Measurements from ENCODE around the gene SEMG1. TPM values are rescaled to one million over a fixed set of nuclear protein-coding genes. Genes with fewer than 3 reads are reported as not detected.

The SEMG1 gene
- total RNA-seq, 1 donor from 2014 or later = not detected

GRCh38 chr20:45189861-45190260 lies 17.0 kb upstream of the SEMG1 start:
- H3K9me3 Mint-ChIP-seq = no peaks in the 10 kb centered on the region
- H3K27me3 Mint-ChIP-seq (ENCODE audit: insufficient read depth) = peaks cover 10% of the 10 kb centered on the region
- DNase-seq (ENCODE audit: low spot score) = no peak
- H3K36me3 Mint-ChIP-seq (ENCODE audit: low read depth) = no peaks in the 10 kb centered on the region
- intact Hi-C loops (cut with micrococcal nuclease) = no loop called here
- no peak overlapping the region for H3K27ac Mint-ChIP-seq
- no peak overlapping the region for H3K4me3 Mint-ChIP-seq
- no peaks in the 10 kb centered on the region for H3K4me1 Mint-ChIP-seq (ENCODE audit: low read depth)

- Mint-ChIP-seq H3K4me3 (no peak overlapping the region), H3K9me3 (no peaks in the 10 kb centered on the region), H3K4me1 (ENCODE audit: low read depth) (no peaks in the 10 kb centered on the region), H3K27ac (no peak overlapping the region), H3K36me3 (ENCODE audit: low read depth) (no peaks in the 10 kb centered on the region), H3K27me3 (ENCODE audit: insufficient read depth) (peaks cover 9% of the 10 kb centered on the region)
- DNase-seq (ENCODE audit: low spot score) = no peak
- intact Hi-C loops (cut with micrococcal nuclease) = no loop called here
Observed at GRCh38 chr20:45191926-45192325, 14.9 kb upstream of the SEMG1 start.

- no peak for DNase-seq (ENCODE audit: low spot score)
- Mint-ChIP-seq H3K27me3 (ENCODE audit: insufficient read depth) (peaks cover 10% of the 10 kb centered on the region), H3K4me3 (no peak overlapping the region), H3K4me1 (ENCODE audit: low read depth) (no peaks in the 10 kb centered on the region), H3K36me3 (ENCODE audit: low read depth) (no peaks in the 10 kb centered on the region), H3K27ac (no peak overlapping the region), H3K9me3 (no peaks in the 10 kb centered on the region)
- intact Hi-C loops (cut with micrococcal nuclease) = no loop called here
Observed at GRCh38 chr20:45193331-45193730, 13.5 kb upstream of the SEMG1 start.

GRCh38 chr20:45209924-45210323 lies 3.1 kb downstream of the SEMG1 start:
- no peak for DNase-seq (ENCODE audit: low spot score)
- H3K4me3 Mint-ChIP-seq = no peak overlapping the region
- peaks cover 34% of the 10 kb centered on the region for H3K27me3 Mint-ChIP-seq (ENCODE audit: insufficient read depth)
- no peaks in the 10 kb centered on the region for H3K4me1 Mint-ChIP-seq (ENCODE audit: low read depth)
- H3K27ac Mint-ChIP-seq = no peak overlapping the region
- intact Hi-C loops (cut with micrococcal nuclease) = no loop called here
- no peaks in the 10 kb centered on the region for H3K9me3 Mint-ChIP-seq
- no peaks in the 10 kb centered on the region for H3K36me3 Mint-ChIP-seq (ENCODE audit: low read depth)

GRCh38 chr20:45211569-45212474 lies 5.0 kb downstream of the SEMG1 start:
- Mint-ChIP-seq H3K9me3 (no peaks in the 10 kb centered on the region), H3K27me3 (ENCODE audit: insufficient read depth) (peaks cover 23% of the 10 kb centered on the region), H3K4me1 (ENCODE audit: low read depth) (no peaks in the 10 kb centered on the region), H3K27ac (no peak overlapping the region), H3K4me3 (no peak overlapping the region), H3K36me3 (ENCODE audit: low read depth) (no peaks in the 10 kb centered on the region)
- intact Hi-C loops (cut with micrococcal nuclease) = no loop called here
- no peak for DNase-seq (ENCODE audit: low spot score)

GRCh38 chr20:45212836-45213235 lies 6.0 kb downstream of the SEMG1 start:
- no peaks in the 10 kb centered on the region for H3K4me1 Mint-ChIP-seq (ENCODE audit: low read depth)
- no peaks in the 10 kb centered on the region for H3K36me3 Mint-ChIP-seq (ENCODE audit: low read depth)

GRCh38 chr20:45218124-45218523 lies 11.3 kb downstream of the SEMG1 start:
- no peaks in the 10 kb centered on the region for H3K9me3 Mint-ChIP-seq
- H3K27ac Mint-ChIP-seq = no peak overlapping the region
- H3K4me3 Mint-ChIP-seq = no peak overlapping the region

More at GRCh38 chr20:45212836-45213235, 6.0 kb downstream of the SEMG1 start:
- intact Hi-C loops (cut with micrococcal nuclease) = no loop called here
- H3K9me3 Mint-ChIP-seq = no peaks in the 10 kb centered on the region
- H3K4me3 Mint-ChIP-seq = no peak overlapping the region
- H3K27me3 Mint-ChIP-seq (ENCODE audit: insufficient read depth) = peaks cover 23% of the 10 kb centered on the region
- H3K27ac Mint-ChIP-seq = no peak overlapping the region
- DNase-seq (ENCODE audit: low spot score) = no peak

GRCh38 chr20:45218636-45219035 lies 11.8 kb downstream of the SEMG1 start:
- no peak overlapping the region for H3K27ac Mint-ChIP-seq
- no peak for DNase-seq (ENCODE audit: low spot score)
- no peaks in the 10 kb centered on the region for H3K4me1 Mint-ChIP-seq (ENCODE audit: low read depth)
- H3K36me3 Mint-ChIP-seq (ENCODE audit: low read depth) = no peaks in the 10 kb centered on the region
- peaks cover 19% of the 10 kb centered on the region for H3K27me3 Mint-ChIP-seq (ENCODE audit: insufficient read depth)
- H3K4me3 Mint-ChIP-seq = no peak overlapping the region
- H3K9me3 Mint-ChIP-seq = no peaks in the 10 kb centered on the region
- intact Hi-C loops (cut with micrococcal nuclease) = no loop called here

More at GRCh38 chr20:45218124-45218523, 11.3 kb downstream of the SEMG1 start:
- no peaks in the 10 kb centered on the region for H3K36me3 Mint-ChIP-seq (ENCODE audit: low read depth)
- H3K4me1 Mint-ChIP-seq (ENCODE audit: low read depth) = no peaks in the 10 kb centered on the region
- H3K27me3 Mint-ChIP-seq (ENCODE audit: insufficient read depth) = peaks cover 23% of the 10 kb centered on the region
- DNase-seq (ENCODE audit: low spot score) = no peak
- intact Hi-C loops (cut with micrococcal nuclease) = no loop called here

- H3K36me3 Mint-ChIP-seq (ENCODE audit: low read depth) = no peaks in the 10 kb centered on the region
- no peaks in the 10 kb centered on the region for H3K9me3 Mint-ChIP-seq
- H3K4me3 Mint-ChIP-seq = no peak within 1 kb of the TSS
- H3K4me1 Mint-ChIP-seq (ENCODE audit: low read depth) = no peaks in the 10 kb centered on the region
- H3K27me3 Mint-ChIP-seq (ENCODE audit: insufficient read depth) = peaks cover 29% of the 10 kb centered on the region
- no peak within 1 kb of the TSS for H3K27ac Mint-ChIP-seq
- DNase-seq (ENCODE audit: low spot score) = no peak
- intact Hi-C loops (cut with micrococcal nuclease) = loop anchor here (10.0 kb wide), 1 partner anchor 86 kb away; no protein-coding TSS in a partner anchor
Observed at GRCh38 chr20:45221076-45221475, 14.2 kb downstream of the SEMG1 start, which contains the start of gene SEMG2. SEMG2 (plus strand) TSS chr20:45221373; CDS start chr20:45221390, 17 bp downstream.

- no peak for DNase-seq (ENCODE audit: low spot score)
- H3K36me3 Mint-ChIP-seq (ENCODE audit: low read depth) = no peaks in the 10 kb centered on the region
- H3K27ac Mint-ChIP-seq = no peak overlapping the region
- intact Hi-C loops (cut with micrococcal nuclease) = loop anchor here (10.0 kb wide), 1 partner anchor 88 kb away; no protein-coding TSS in a partner anchor
- peaks cover 34% of the 10 kb centered on the region for H3K27me3 Mint-ChIP-seq (ENCODE audit: insufficient read depth)
- no peaks in the 10 kb centered on the region for H3K4me1 Mint-ChIP-seq (ENCODE audit: low read depth)
- no peaks in the 10 kb centered on the region for H3K9me3 Mint-ChIP-seq
- no peak overlapping the region for H3K4me3 Mint-ChIP-seq
Observed at GRCh38 chr20:45223136-45223535, 16.3 kb downstream of the SEMG1 start.

GRCh38 chr20:45226287-45226686 lies 19.5 kb downstream of the SEMG1 start:
- H3K27me3 Mint-ChIP-seq (ENCODE audit: insufficient read depth) = peaks cover 22% of the 10 kb centered on the region
- no peak overlapping the region for H3K4me3 Mint-ChIP-seq
- no peaks in the 10 kb centered on the region for H3K4me1 Mint-ChIP-seq (ENCODE audit: low read depth)
- H3K36me3 Mint-ChIP-seq (ENCODE audit: low read depth) = no peaks in the 10 kb centered on the region
- H3K9me3 Mint-ChIP-seq = no peaks in the 10 kb centered on the region
- no peak for DNase-seq (ENCODE audit: low spot score)
- intact Hi-C loops (cut with micrococcal nuclease) = loop anchor here (10.0 kb wide), 1 partner anchor 91 kb away; no protein-coding TSS in a partner anchor
- no peak overlapping the region for H3K27ac Mint-ChIP-seq

GRCh38 chr20:45229264-45230056 lies 22.6 kb downstream of the SEMG1 start:
- Mint-ChIP-seq H3K27ac (no peak overlapping the region), H3K36me3 (ENCODE audit: low read depth) (no peaks in the 10 kb centered on the region), H3K4me1 (ENCODE audit: low read depth) (no peaks in the 10 kb centered on the region), H3K9me3 (peaks cover 4% of the 10 kb centered on the region), H3K4me3 (no peak overlapping the region), H3K27me3 (ENCODE audit: insufficient read depth) (peaks cover 31% of the 10 kb centered on the region)
- intact Hi-C loops (cut with micrococcal nuclease) = loop anchor here (1.0 to 10.0 kb wide), 2 partner anchors 95 to 185 kb away; no protein-coding TSS in a partner anchor
- DNase-seq (ENCODE audit: low spot score) = peak; percentile 14

GRCh38 chr20:45230631-45231030 lies 23.8 kb downstream of the SEMG1 start:
- no peak overlapping the region for H3K4me3 Mint-ChIP-seq
- H3K36me3 Mint-ChIP-seq (ENCODE audit: low read depth) = no peaks in the 10 kb centered on the region
- no peak overlapping the region for H3K27ac Mint-ChIP-seq
- intact Hi-C loops (cut with micrococcal nuclease) = no loop called here
- peaks cover 24% of the 10 kb centered on the region for H3K27me3 Mint-ChIP-seq (ENCODE audit: insufficient read depth)
- DNase-seq (ENCODE audit: low spot score) = no peak
- H3K4me1 Mint-ChIP-seq (ENCODE audit: low read depth) = no peaks in the 10 kb centered on the region
- peaks cover 5% of the 10 kb centered on the region for H3K9me3 Mint-ChIP-seq

All from activated T-helper 1 cell treated with anti-CD3 and anti-CD28 coated beads, Interleukin-12 subunit alpha, Interleukin-12 subunit beta, Interleukin-2, Interleukin-4 antibody, amounts not matched to agents 30 ng/mL and 10 ng/mL and 1 ng/mL, durations not matched to agents 14 hours and 24 hours and 36 hours (primary cell).